ENCODE results near the gene FAM170A.
A peak's percentile ranks its signal among the peaks of the same experiment; 100 is the strongest.

FAM170A gene

GRCh38 chr5:119629339-119629738 is at the start of gene FAM170A:
Gene FAM170A, plus strand, starts transcription at chr5:119629558. Its CDS starts 211 bp downstream, at chr5:119629769.
- DNase-seq = no peak

GRCh38 chr5:119582987-119583386 is 46.4 kb upstream of the FAM170A start:
- DNase-seq = no peak

- DNase-seq = no peak
Observed at GRCh38 chr5:119583684-119584083, 45.7 kb upstream of the FAM170A start.

- DNase-seq = peak in 15 of 56 donors; percentile 1 to 50 (median 8)
Observed at GRCh38 chr5:119596046-119596445, 33.3 kb upstream of the FAM170A start.

- DNase-seq = no peak
Observed at GRCh38 chr5:119597728-119598298, 31.5 kb upstream of the FAM170A start.

GRCh38 chr5:119613937-119614336 is 15.4 kb upstream of the FAM170A start:
- DNase-seq = no peak

GRCh38 chr5:119614838-119615237 is 14.5 kb upstream of the FAM170A start:
- no peak for DNase-seq

- DNase-seq = no peak
Observed at GRCh38 chr5:119626086-119626485, 3.3 kb upstream of the FAM170A start.

- no peak for DNase-seq
Observed at GRCh38 chr5:119630752-119631440, 1.5 kb downstream of the FAM170A start.

- no peak for DNase-seq
Observed at GRCh38 chr5:119631660-119632059, 2.3 kb downstream of the FAM170A start.

GRCh38 chr5:119651486-119651885 is 22.1 kb downstream of the FAM170A start:
- no peak for DNase-seq

- DNase-seq = no peak
Observed at GRCh38 chr5:119655061-119655460, 25.7 kb downstream of the FAM170A start.

- DNase-seq = no peak
Observed at GRCh38 chr5:119656023-119656422, 26.7 kb downstream of the FAM170A start.

- DNase-seq = no peak
Observed at GRCh38 chr5:119666542-119666941, 37.2 kb downstream of the FAM170A start.

GRCh38 chr5:119678351-119679028 is 49.1 kb downstream of the FAM170A start:
- DNase-seq = no peak

GRCh38 chr5:119680080-119680479 is 50.7 kb downstream of the FAM170A start:
- no peak for DNase-seq

GRCh38 chr5:119681734-119682133 is 52.4 kb downstream of the FAM170A start:
- no peak for DNase-seq

GRCh38 chr5:119682372-119682771 is 53.0 kb downstream of the FAM170A start:
- DNase-seq = no peak
